Panc1 (cell line): ENCODE results near the gene UMAD1. TPM values are rescaled to one million over a fixed set of nuclear protein-coding genes. Genes with fewer than 3 reads are reported as not detected.

Experiments
- ATAC-seq: fragments of 200-7000 bp; cut with Tn5 transposase; 2 replicates; pipeline ENCODE4 v1.9.1; 2020; ENCODE audit warnings: mild to moderate bottlenecking, moderate library complexity
- BruUV-seq: library from RNA; stranded (reverse); fragments of 400-500 nt; replicated peaks from 2 replicates; lab custom pipeline; 2021; lab: Mats Ljungman, UMichigan
- CTCF ChIA-PET: fragments of 300-600 bp; sonication (Branson Sonifier 250); formaldehyde crosslinking; loops from one replicate; lab custom pipeline; 2022; ENCODE audit warnings: antibody characterized with exemption; lab: Charles Lee
- POLR2A ChIA-PET: fragments of 300-600 bp; sonication (Branson Sonifier 250); formaldehyde crosslinking; loops from one replicate; lab custom pipeline; 2022; ENCODE audit warnings: antibody characterized with exemption; lab: Charles Lee
- DNase-seq: peaks from one replicate; pipeline ENCODE4 v3.0.0-alpha.2; 2010; ENCODE audit warnings: low read depth, low spot score
- H3K27ac ChIP-seq: 2 replicates; pipeline ENCODE4 v1.5.1; 2011; ENCODE audit warnings: mild to moderate bottlenecking, low read length, inconsistent platforms
- H3K27me3 ChIP-seq: fragments of 200-500 bp; sonication (Bioruptor generic); 2 replicates; pipeline ENCODE4 v1.6.0; 2014; ENCODE audit warnings: low read length, inconsistent platforms; ENCODE audit not compliant: control insufficient read depth, insufficient read depth
- H3K36me3 ChIP-seq: fragments of 200-500 bp; sonication (Bioruptor generic); 2 replicates; pipeline ENCODE4 v1.5.1; 2014; ENCODE audit warnings: inconsistent platforms, mild to moderate bottlenecking, low read length, moderate library complexity; ENCODE audit not compliant: control insufficient read depth, insufficient read depth
- H3K4me1 ChIP-seq: 2 replicates; pipeline ENCODE4 v1.5.1; 2011; ENCODE audit warnings: inconsistent platforms, mild to moderate bottlenecking, low read length, moderate library complexity; ENCODE audit not compliant: control insufficient read depth, insufficient read depth
- H3K4me3 ChIP-seq, 2 experiments: 2 replicates each; pipeline ENCODE4 v1.5.1; 2011 to 2012; ENCODE audit warnings: low read depth in 2 of 2, low read length in 2 of 2, mild to moderate bottlenecking in 2 of 2, inconsistent platforms in 1 of 2, moderate library complexity in 1 of 2
- H3K9me3 ChIP-seq: fragments of 200-500 bp; sonication (Bioruptor generic); 2 replicates; pipeline ENCODE4 v1.5.1; 2014; ENCODE audit warnings: low read depth, mild to moderate bottlenecking, inconsistent platforms, low read length, moderate library complexity; ENCODE audit not compliant: control insufficient read depth, insufficient read depth
- POLR2AphosphoS5 ChIP-seq: IDR thresholded peaks from 2 replicates; pipeline ENCODE4 v1.6.1; 2012; ENCODE audit warnings: mild to moderate bottlenecking, low read depth, low read length, moderate library complexity
- SIN3A ChIP-seq: IDR thresholded peaks from 2 replicates; pipeline ENCODE4 v1.6.1; 2012; ENCODE audit warnings: low read depth, mild to moderate bottlenecking, low read length, moderate library complexity, borderline replicate concordance; ENCODE audit not compliant: insufficient read depth
- TCF7L2 ChIP-seq: IDR thresholded peaks from 2 replicates; pipeline ENCODE4 v1.6.1; 2011; ENCODE audit warnings: mild to moderate bottlenecking, low read depth, low read length, inconsistent platforms
- in situ Hi-C: cut with HindIII; loops from 2 replicates; pipeline ENCODE4 v1.10.0; 2016; ENCODE audit warnings: low sequenced_read_pairs, low pct_unique_long_range_greater_than_20kb
- intact Hi-C: fragments of 100-400 bp; cut with micrococcal nuclease; formaldehyde crosslinking; loops from one replicate; pipeline ENCODE4 v1.10.0; 2022; ENCODE audit not compliant: unreplicated experiment
- total RNA-seq: library from RNA; stranded (reverse); gene quantifications from one replicate; pipeline ENCODE4 v1.2.1, GENCODE V29; 2021; ENCODE audit not compliant: unreplicated experiment
- TF ChIP-seq, protein P1 (sequence below): fragments of 450-650 bp; IDR thresholded peaks from 2 replicates; pipeline ENCODE4 v1.5.1; 2017; ENCODE audit warnings: mild to moderate bottlenecking
- TF ChIP-seq, protein P2 (sequence below), 2 experiments: IDR thresholded peaks; 2 replicates each; pipeline ENCODE4 v1.6.1; 2011 to 2012; ENCODE audit warnings: low read depth in 2 of 2, control low read depth in 1 of 2, low read length in 1 of 2, mild to moderate bottlenecking in 1 of 2, moderate library complexity in 1 of 2; ENCODE audit not compliant: insufficient read depth in 1 of 2

The UMAD1 gene
- total RNA-seq, 1 experiment from 2014 or later = 19.9 TPM

DNA sequence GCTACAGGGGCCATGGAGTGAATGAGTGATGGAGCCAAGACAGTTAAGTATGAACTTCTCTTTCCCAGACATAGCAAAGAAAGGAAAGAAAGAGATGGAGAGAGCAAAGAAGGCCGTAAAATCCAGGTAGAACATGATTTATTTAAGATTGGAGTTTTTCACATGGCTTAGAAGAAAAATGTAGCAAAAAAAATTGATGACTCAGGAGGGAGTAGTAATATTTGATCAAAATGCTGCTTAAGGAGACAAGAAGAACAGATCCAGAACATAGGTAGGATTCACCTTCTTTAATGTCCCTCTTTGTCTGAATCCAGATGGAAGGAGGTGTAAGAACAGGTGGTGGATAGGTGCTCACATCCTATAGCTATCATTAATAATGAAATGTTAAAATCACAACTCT, 277.0 kb downstream of the UMAD1 start:
- Histone ChIP-seq H3K4me3 (no peak overlapping the region), H3K27me3 (no peaks in the 10 kb centered on the region), H3K9me3 (no peaks in the 10 kb centered on the region), H3K4me1 (no peaks in the 10 kb centered on the region), H3K27ac (no peak overlapping the region), H3K36me3 (no peaks in the 10 kb centered on the region)
- ChIA-PET CTCF (no interaction called here), POLR2A (interaction anchor here (0.6 kb wide), 1 partner anchor 25 kb away, joined by 10 read pairs; no protein-coding TSS in a partner anchor)
- BruUV-seq = no TSS peak
- TF ChIP-seq, protein P1, sequence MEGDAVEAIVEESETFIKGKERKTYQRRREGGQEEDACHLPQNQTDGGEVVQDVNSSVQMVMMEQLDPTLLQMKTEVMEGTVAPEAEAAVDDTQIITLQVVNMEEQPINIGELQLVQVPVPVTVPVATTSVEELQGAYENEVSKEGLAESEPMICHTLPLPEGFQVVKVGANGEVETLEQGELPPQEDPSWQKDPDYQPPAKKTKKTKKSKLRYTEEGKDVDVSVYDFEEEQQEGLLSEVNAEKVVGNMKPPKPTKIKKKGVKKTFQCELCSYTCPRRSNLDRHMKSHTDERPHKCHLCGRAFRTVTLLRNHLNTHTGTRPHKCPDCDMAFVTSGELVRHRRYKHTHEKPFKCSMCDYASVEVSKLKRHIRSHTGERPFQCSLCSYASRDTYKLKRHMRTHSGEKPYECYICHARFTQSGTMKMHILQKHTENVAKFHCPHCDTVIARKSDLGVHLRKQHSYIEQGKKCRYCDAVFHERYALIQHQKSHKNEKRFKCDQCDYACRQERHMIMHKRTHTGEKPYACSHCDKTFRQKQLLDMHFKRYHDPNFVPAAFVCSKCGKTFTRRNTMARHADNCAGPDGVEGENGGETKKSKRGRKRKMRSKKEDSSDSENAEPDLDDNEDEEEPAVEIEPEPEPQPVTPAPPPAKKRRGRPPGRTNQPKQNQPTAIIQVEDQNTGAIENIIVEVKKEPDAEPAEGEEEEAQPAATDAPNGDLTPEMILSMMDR = no peak
- TF ChIP-seq, protein P2, sequence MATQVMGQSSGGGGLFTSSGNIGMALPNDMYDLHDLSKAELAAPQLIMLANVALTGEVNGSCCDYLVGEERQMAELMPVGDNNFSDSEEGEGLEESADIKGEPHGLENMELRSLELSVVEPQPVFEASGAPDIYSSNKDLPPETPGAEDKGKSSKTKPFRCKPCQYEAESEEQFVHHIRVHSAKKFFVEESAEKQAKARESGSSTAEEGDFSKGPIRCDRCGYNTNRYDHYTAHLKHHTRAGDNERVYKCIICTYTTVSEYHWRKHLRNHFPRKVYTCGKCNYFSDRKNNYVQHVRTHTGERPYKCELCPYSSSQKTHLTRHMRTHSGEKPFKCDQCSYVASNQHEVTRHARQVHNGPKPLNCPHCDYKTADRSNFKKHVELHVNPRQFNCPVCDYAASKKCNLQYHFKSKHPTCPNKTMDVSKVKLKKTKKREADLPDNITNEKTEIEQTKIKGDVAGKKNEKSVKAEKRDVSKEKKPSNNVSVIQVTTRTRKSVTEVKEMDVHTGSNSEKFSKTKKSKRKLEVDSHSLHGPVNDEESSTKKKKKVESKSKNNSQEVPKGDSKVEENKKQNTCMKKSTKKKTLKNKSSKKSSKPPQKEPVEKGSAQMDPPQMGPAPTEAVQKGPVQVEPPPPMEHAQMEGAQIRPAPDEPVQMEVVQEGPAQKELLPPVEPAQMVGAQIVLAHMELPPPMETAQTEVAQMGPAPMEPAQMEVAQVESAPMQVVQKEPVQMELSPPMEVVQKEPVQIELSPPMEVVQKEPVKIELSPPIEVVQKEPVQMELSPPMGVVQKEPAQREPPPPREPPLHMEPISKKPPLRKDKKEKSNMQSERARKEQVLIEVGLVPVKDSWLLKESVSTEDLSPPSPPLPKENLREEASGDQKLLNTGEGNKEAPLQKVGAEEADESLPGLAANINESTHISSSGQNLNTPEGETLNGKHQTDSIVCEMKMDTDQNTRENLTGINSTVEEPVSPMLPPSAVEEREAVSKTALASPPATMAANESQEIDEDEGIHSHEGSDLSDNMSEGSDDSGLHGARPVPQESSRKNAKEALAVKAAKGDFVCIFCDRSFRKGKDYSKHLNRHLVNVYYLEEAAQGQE (IDR thresholded peaks at IDR 0.05; ENCODE audit: insufficient read depth in 1 of 2, low read depth in 2 of 2, low read length in 1 of 2) = no peak
- TF ChIP-seq SIN3A (no peak), TCF7L2 (no peak), POLR2AphosphoS5 (no peak)
- intact Hi-C loops = no loop called here
- DNase-seq = no peak
- in situ Hi-C loops = loop anchor here (5.0 kb wide), 1 partner anchor 70 kb away; no protein-coding TSS in a partner anchor
- no peak for ATAC-seq

DNA sequence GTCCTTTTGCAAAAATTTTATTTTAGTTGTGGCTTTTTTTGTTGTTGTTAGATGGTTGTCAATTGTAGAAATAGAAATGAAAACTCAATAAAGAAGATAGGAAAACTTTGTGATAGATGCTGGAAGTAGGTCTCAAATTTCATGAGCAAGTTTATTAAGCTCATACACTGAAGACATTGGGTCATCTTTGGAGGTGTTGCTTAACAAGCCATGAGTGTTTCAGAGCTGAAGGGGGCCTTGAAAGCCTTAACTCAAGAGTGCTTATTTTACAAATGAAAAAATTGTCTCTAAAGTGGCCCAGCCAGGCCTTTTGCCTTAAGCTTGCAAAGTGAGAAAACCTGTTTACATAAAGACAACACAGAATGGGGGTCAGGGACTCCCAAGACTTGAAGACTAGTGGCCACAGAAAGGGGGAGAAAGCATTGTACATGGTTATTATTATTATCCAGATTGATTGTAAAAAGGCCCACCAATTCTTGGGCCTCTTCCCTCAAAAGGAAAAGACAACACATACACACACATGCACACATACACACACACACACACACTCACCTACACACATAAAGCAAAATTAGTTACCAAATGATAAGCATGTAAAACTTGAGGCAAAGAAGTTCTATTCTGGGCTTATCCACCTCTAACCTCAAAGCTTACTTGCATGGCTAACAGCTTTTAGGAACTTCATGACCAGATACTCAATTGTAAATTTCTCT, 278.3 kb downstream of the UMAD1 start:
- in situ Hi-C loops = loop anchor here (5.0 kb wide), 1 partner anchor 72 kb away; no protein-coding TSS in a partner anchor
- Histone ChIP-seq H3K36me3 (no peaks in the 10 kb centered on the region), H3K27ac (no peak overlapping the region), H3K27me3 (no peaks in the 10 kb centered on the region), H3K4me1 (no peaks in the 10 kb centered on the region), H3K9me3 (no peaks in the 10 kb centered on the region), H3K4me3 (no peak overlapping the region)
- intact Hi-C loops = no loop called here
- no TSS peak for BruUV-seq
- TF ChIP-seq, protein P1 = no peak
- no peak for TF ChIP-seq TCF7L2
- TF ChIP-seq POLR2AphosphoS5 = no peak
- TF ChIP-seq, protein P2 (IDR thresholded peaks at IDR 0.05; ENCODE audit: insufficient read depth in 1 of 2, low read depth in 2 of 2, low read length in 1 of 2) = no peak
- no peak for TF ChIP-seq SIN3A
- DNase-seq (no peak), ATAC-seq (no peak)
- CTCF ChIA-PET = interaction anchor here (0.6 kb wide), 1 partner anchor 70 kb away, joined by 3 read pairs; no protein-coding TSS in a partner anchor
- POLR2A ChIA-PET = no interaction called here
